GM23338 (cell line): ENCODE data around the gene UMODL1. TPM values are rescaled to one million over a fixed set of nuclear protein-coding genes. Genes with fewer than 3 reads are reported as not detected.

Experiments
- ATAC-seq: fragments of 200-7000 bp; cut with Tn5 transposase; 3 replicates; pipeline ENCODE4 v1.9.1; 2020
- DNase-seq: peaks from one replicate; pipeline ENCODE4 v3.0.0-alpha.2; 2015; ENCODE audit warnings: low spot score
- H2AFZ ChIP-seq: fragments of 200-600 bp; sonication (generic); 2 replicates; pipeline ENCODE4 v1.8.0; 2016; ENCODE audit warnings: antibody characterized with exemption, mild to moderate bottlenecking, moderate library complexity
- H3F3A ChIP-seq: fragments of 200-600 bp; sonication (generic); replicated peaks from 2 replicates; pipeline ENCODE4 v1.8.0; 2017; ENCODE audit warnings: antibody characterized with exemption, mixed run types, low read depth
- H3K27ac ChIP-seq: fragments of 200-600 bp; sonication (generic); 2 replicates; pipeline ENCODE4 v1.6.1; 2016; ENCODE audit warnings: low read depth
- H3K27me3 ChIP-seq: fragments of 200-600 bp; sonication (generic); 2 replicates; pipeline ENCODE4 v1.8.0; 2016; ENCODE audit warnings: mild to moderate bottlenecking, mixed run types, moderate library complexity; ENCODE audit not compliant: insufficient read depth
- H3K36me3 ChIP-seq: fragments of 200-600 bp; sonication (generic); 2 replicates; pipeline ENCODE4 v1.8.0; 2016; ENCODE audit warnings: mild to moderate bottlenecking; ENCODE audit not compliant: insufficient read depth
- H3K4me1 ChIP-seq: fragments of 200-600 bp; sonication (generic); 2 replicates; pipeline ENCODE4 v1.8.0; 2016; ENCODE audit warnings: mild to moderate bottlenecking, moderate library complexity; ENCODE audit not compliant: insufficient read depth
- H3K4me2 ChIP-seq: fragments of 200-600 bp; sonication (generic); 2 replicates; pipeline ENCODE4 v1.7.1; 2017; ENCODE audit warnings: mixed run types
- H3K4me3 ChIP-seq: fragments of 200-600 bp; sonication (generic); 2 replicates; pipeline ENCODE4 v1.6.1; 2016; ENCODE audit warnings: mixed run types
- H3K79me2 ChIP-seq: fragments of 200-600 bp; sonication (generic); replicated peaks from 2 replicates; pipeline ENCODE4 v1.8.0; 2017; ENCODE audit warnings: mild to moderate bottlenecking; ENCODE audit not compliant: insufficient read depth
- H3K9me2 ChIP-seq: fragments of 200-600 bp; sonication (generic); 2 replicates; pipeline ENCODE4 v1.8.0; 2017; ENCODE audit not compliant: insufficient read depth
- H4K20me1 ChIP-seq: fragments of 200-600 bp; sonication (generic); replicated peaks from 2 replicates; pipeline ENCODE4 v1.8.0; 2017; ENCODE audit warnings: mild to moderate bottlenecking; ENCODE audit not compliant: insufficient read depth
- H3K27ac Mint-ChIP-seq: 2 replicates; pipeline ENCODE4 v1.8.0; 2020; ENCODE audit warnings: inconsistent platforms, mild to moderate bottlenecking, moderate library complexity, mixed read lengths
- H3K27me3 Mint-ChIP-seq: 3 replicates; pipeline ENCODE4 v1.8.0; 2022; ENCODE audit warnings: low read depth, mild to moderate bottlenecking, moderate library complexity, mixed read lengths, inconsistent platforms; ENCODE audit not compliant: insufficient read depth, poor library complexity
- H3K36me3 Mint-ChIP-seq: 3 replicates; pipeline ENCODE4 v1.8.0; 2021; ENCODE audit warnings: low read depth, mild to moderate bottlenecking, inconsistent platforms, moderate library complexity, mixed read lengths
- H3K4me1 Mint-ChIP-seq: 3 replicates; pipeline ENCODE4 v1.8.0; 2020; ENCODE audit warnings: mild to moderate bottlenecking, inconsistent platforms, mixed read lengths
- H3K4me3 Mint-ChIP-seq: 3 replicates; pipeline ENCODE4 v1.8.0; 2021; ENCODE audit warnings: moderate library complexity, mild to moderate bottlenecking, inconsistent platforms, mixed read lengths
- H3K9me3 Mint-ChIP-seq: 3 replicates; pipeline ENCODE4 v1.8.0; 2020; ENCODE audit warnings: moderate library complexity, mild to moderate bottlenecking, inconsistent platforms, mixed read lengths
- CREB1 ChIP-seq: fragments of 250-450 bp; sonication (Bioruptor Pico); IDR thresholded peaks from 2 replicates; pipeline ENCODE4 v1.5.0; 2020; ENCODE audit warnings: low read depth, mild to moderate bottlenecking, moderate library complexity
- EZH2 ChIP-seq: fragments of 200-600 bp; sonication (generic); IDR thresholded peaks from one replicate; pipeline ENCODE4 v1.8.0; 2017; ENCODE audit warnings: antibody characterized with exemption, mild to moderate bottlenecking, low read depth; ENCODE audit not compliant: unreplicated experiment
- EZH2phosphoT487 ChIP-seq: fragments of 200-600 bp; sonication (generic); IDR thresholded peaks from one replicate; pipeline ENCODE4 v1.8.1; 2018; ENCODE audit warnings: antibody characterized with exemption; ENCODE audit not compliant: unreplicated experiment
- JUNB ChIP-seq: IDR thresholded peaks from one replicate; pipeline ENCODE4 v1.6.1; 2016; ENCODE audit warnings: antibody characterized with exemption; ENCODE audit not compliant: unreplicated experiment
- NANOG ChIP-seq: IDR thresholded peaks from 2 replicates; pipeline ENCODE4 v1.6.1; 2016; ENCODE audit warnings: antibody characterized with exemption, borderline replicate concordance
- POLR2AphosphoS5 ChIP-seq: IDR thresholded peaks from 2 replicates; pipeline ENCODE4 v1.6.1; 2016; ENCODE audit warnings: antibody characterized with exemption, low read depth
- STAT1 ChIP-seq: IDR thresholded peaks from one replicate; pipeline ENCODE4 v1.6.1; 2016; ENCODE audit warnings: antibody characterized with exemption; ENCODE audit not compliant: unreplicated experiment
- ZNF114 ChIP-seq: fragments of 250-450 bp; sonication (Bioruptor Pico); IDR thresholded peaks from 2 replicates; pipeline ENCODE4 v1.5.0; 2020; ENCODE audit warnings: mild to moderate bottlenecking, moderate library complexity
- ZNF331 ChIP-seq: fragments of 250-450 bp; sonication (Bioruptor Pico); IDR thresholded peaks from 2 replicates; pipeline ENCODE4 v1.5.0; 2020; ENCODE audit warnings: low read depth, mild to moderate bottlenecking, moderate library complexity
- ZNF462 ChIP-seq: fragments of 250-450 bp; sonication (Bioruptor Pico); IDR thresholded peaks from 2 replicates; pipeline ENCODE4 v1.5.0; 2020; ENCODE audit warnings: mild to moderate bottlenecking, moderate library complexity
- polyA plus RNA-seq: library from polyadenylated mRNA; unstranded; fragments of >200 nt; fragmentation: Nextera tagmentation; extraction: Ambion mirVana; gene quantifications from 2 replicates; pipeline ENCODE4 v1.2.1, GENCODE V29; 2016
- total RNA-seq: library from RNA; depleted of rRNA; stranded (reverse); fragments of >200 nt; shearing (Covaris generic); gene quantifications from 2 replicates; pipeline ENCODE4 v1.2.3, GENCODE V29; 2014
- TF ChIP-seq, protein P1 (sequence below): IDR thresholded peaks from one replicate; pipeline ENCODE4 v1.6.1; 2018; ENCODE audit warnings: antibody characterized with exemption; ENCODE audit not compliant: unreplicated experiment
- TF ChIP-seq, protein P2 (sequence below): IDR thresholded peaks from 2 replicates; pipeline ENCODE4 v1.6.1; 2016; ENCODE audit warnings: antibody characterized with exemption
- TF ChIP-seq, protein P3 (sequence below), 2 experiments: fragments of 200-600 bp in 1 of 2; sonication (generic) in 1 of 2; conservative IDR thresholded peaks; 2 replicates each; pipeline versions ENCODE4 v1.5.1 to v1.6.1; 2016 to 2017; ENCODE audit warnings: antibody characterized with exemption in 2 of 2, low read depth in 2 of 2, mild to moderate bottlenecking in 2 of 2, moderate library complexity in 1 of 2

Gene UMODL1
- total and polyA plus RNA-seq, 2 experiments from 2014 or later = not detected

DNA sequence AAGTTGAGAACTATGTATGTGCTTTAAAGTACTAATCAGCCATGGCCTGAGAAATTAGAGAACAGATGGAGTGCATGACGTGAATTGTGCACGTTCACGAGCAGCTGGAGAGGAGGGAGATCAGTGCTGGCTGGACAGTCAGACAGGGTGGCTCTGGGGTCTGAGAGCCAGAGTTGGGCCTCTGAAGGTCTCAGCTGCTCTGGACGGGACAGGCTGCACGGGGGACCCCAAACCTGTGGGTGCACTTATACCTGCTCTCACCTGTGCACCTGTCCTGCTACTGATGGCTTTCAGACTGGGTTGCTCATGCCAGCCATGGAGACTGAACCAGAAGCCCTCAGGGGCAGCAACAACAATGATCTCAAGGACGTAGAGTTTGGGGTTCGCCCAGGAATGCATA is 43.5 kb downstream of the UMODL1 start:
- H3K4me3 ChIP-seq = no peak overlapping the region
- no peak for ATAC-seq
- Mint-ChIP-seq H3K4me3 (no peak overlapping the region), H3K36me3 (no peaks in the 10 kb centered on the region), H3K27me3 (no peaks in the 10 kb centered on the region), H3K27ac (no peak overlapping the region), H3K4me1 (peaks cover 7% of the 10 kb centered on the region; the same call in 2 of the 3 replicates), H3K9me3 (no peaks in the 10 kb centered on the region)
- H3K36me3 ChIP-seq = no peaks in the 10 kb centered on the region
- TF ChIP-seq, protein P1, sequence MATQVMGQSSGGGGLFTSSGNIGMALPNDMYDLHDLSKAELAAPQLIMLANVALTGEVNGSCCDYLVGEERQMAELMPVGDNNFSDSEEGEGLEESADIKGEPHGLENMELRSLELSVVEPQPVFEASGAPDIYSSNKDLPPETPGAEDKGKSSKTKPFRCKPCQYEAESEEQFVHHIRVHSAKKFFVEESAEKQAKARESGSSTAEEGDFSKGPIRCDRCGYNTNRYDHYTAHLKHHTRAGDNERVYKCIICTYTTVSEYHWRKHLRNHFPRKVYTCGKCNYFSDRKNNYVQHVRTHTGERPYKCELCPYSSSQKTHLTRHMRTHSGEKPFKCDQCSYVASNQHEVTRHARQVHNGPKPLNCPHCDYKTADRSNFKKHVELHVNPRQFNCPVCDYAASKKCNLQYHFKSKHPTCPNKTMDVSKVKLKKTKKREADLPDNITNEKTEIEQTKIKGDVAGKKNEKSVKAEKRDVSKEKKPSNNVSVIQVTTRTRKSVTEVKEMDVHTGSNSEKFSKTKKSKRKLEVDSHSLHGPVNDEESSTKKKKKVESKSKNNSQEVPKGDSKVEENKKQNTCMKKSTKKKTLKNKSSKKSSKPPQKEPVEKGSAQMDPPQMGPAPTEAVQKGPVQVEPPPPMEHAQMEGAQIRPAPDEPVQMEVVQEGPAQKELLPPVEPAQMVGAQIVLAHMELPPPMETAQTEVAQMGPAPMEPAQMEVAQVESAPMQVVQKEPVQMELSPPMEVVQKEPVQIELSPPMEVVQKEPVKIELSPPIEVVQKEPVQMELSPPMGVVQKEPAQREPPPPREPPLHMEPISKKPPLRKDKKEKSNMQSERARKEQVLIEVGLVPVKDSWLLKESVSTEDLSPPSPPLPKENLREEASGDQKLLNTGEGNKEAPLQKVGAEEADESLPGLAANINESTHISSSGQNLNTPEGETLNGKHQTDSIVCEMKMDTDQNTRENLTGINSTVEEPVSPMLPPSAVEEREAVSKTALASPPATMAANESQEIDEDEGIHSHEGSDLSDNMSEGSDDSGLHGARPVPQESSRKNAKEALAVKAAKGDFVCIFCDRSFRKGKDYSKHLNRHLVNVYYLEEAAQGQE = no peak
- TF ChIP-seq CREB1 (CRISPR knock-in tag) (no peak), POLR2AphosphoS5 (no peak), STAT1 (no peak), JUNB (no peak), NANOG (no peak), EZH2phosphoT487 (no peak), ZNF462 (CRISPR knock-in tag) (no peak), ZNF114 (CRISPR knock-in tag) (no peak), EZH2 (no peak), ZNF331 (CRISPR knock-in tag) (no peak)
- TF ChIP-seq, protein P2, sequence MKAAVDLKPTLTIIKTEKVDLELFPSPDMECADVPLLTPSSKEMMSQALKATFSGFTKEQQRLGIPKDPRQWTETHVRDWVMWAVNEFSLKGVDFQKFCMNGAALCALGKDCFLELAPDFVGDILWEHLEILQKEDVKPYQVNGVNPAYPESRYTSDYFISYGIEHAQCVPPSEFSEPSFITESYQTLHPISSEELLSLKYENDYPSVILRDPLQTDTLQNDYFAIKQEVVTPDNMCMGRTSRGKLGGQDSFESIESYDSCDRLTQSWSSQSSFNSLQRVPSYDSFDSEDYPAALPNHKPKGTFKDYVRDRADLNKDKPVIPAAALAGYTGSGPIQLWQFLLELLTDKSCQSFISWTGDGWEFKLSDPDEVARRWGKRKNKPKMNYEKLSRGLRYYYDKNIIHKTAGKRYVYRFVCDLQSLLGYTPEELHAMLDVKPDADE = no peak
- TF ChIP-seq, protein P3, sequence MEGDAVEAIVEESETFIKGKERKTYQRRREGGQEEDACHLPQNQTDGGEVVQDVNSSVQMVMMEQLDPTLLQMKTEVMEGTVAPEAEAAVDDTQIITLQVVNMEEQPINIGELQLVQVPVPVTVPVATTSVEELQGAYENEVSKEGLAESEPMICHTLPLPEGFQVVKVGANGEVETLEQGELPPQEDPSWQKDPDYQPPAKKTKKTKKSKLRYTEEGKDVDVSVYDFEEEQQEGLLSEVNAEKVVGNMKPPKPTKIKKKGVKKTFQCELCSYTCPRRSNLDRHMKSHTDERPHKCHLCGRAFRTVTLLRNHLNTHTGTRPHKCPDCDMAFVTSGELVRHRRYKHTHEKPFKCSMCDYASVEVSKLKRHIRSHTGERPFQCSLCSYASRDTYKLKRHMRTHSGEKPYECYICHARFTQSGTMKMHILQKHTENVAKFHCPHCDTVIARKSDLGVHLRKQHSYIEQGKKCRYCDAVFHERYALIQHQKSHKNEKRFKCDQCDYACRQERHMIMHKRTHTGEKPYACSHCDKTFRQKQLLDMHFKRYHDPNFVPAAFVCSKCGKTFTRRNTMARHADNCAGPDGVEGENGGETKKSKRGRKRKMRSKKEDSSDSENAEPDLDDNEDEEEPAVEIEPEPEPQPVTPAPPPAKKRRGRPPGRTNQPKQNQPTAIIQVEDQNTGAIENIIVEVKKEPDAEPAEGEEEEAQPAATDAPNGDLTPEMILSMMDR (conservative IDR thresholded peaks at IDR 0.05; ENCODE audit: low read depth in 2 of 2) = no peak
- no peaks in the 10 kb centered on the region for H3K27me3 ChIP-seq
- no peak overlapping the region for H3K4me2 ChIP-seq
- no peak overlapping the region for H2AFZ ChIP-seq
- H3K9me2 ChIP-seq = no peaks in the 10 kb centered on the region
- H3K27ac ChIP-seq = no peak overlapping the region
- no peak for DNase-seq
- H3F3A ChIP-seq = no peaks in the 10 kb centered on the region
- H4K20me1 ChIP-seq = no peaks in the 10 kb centered on the region
- no peaks in the 10 kb centered on the region for H3K79me2 ChIP-seq
- peaks cover 3% of the 10 kb centered on the region; the same call in 1 of the 2 replicates for H3K4me1 ChIP-seq
